SHP77 (cell line): Measurements from ENCODE around the gene CRYBB1.

Source experiments
- DNase-seq, 2 experiments: peaks; one replicate each; lab custom pipeline; 2025; lab: John Stamatoyannopoulos, UW

Gene CRYBB1

GRCh38 chr22:26606611-26607010 is 11.2 kb downstream of the CRYBB1 start:
- DNase-seq = no peak

DNA sequence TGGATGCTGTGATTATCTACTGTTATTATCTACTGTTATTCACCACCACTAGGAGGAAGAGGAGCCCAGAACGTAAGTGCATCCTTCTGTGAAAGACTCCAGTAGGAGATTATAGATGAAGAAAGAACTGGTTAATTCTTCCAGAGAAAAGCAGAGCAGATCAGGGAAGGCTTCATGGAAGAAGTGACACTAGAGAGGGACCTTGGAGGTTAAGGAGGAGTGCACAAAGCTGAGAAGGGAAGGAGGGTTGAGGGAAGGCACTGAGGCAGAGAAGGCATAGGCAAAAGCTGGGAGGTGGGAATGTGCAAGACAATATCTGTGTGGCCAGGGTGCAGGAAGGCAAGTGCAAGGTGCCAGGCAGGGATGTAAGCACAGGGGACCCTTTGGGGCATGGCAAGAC is 13.5 kb downstream of the CRYBB1 start:
- no peak for DNase-seq

GRCh38 chr22:26602127-26602526 is 15.7 kb downstream of the CRYBB1 start:
- DNase-seq = no peak

- DNase-seq = no peak
Observed at GRCh38 chr22:26601726-26602125, 16.1 kb downstream of the CRYBB1 start.

DNA sequence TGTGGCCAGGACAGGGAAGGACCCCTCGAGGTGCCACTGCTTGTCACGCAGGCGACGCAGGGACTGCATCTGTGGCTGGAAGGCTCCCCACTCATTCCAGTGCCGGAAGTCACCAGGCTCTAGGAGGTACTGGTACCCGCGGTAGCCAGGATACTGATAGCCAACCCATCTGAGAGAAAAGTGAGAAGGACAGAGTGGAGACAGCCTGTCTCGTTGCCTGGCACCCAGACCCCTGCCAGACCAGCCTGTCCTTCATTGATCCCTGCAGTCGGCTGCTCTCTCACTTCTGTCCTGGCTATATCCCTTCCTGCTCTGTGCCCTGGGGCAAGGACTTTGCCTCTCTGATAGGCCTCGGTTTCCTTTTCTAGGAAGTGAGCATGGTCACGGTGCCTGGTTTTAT is 18.3 kb downstream of the CRYBB1 start:
- no peak for DNase-seq

DNA sequence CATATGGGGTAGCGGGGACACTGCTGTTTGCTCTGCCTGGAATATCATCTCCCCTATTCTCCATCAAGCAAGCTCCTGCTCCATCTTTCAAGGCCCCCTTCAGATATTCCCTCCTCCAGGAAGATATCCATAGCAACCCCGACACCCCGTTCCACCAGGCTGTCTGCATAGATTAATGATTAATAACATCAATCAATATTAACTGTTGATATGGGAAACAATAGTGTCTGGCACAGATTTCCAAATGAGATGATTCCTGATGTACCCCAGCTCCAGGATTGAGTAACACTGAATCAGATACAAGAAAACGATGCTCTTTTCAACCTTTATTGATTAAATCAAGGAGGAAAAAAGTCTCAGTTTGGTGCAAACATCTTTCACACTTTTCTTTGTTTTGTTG is 20.3 kb downstream of the CRYBB1 start:
- DNase-seq = no peak

- no peak for DNase-seq
Observed at GRCh38 chr22:26597026-26597425, 20.8 kb downstream of the CRYBB1 start.

GRCh38 chr22:26593763-26594162 is 24.1 kb downstream of the CRYBB1 start:
- DNase-seq = no peak

DNA sequence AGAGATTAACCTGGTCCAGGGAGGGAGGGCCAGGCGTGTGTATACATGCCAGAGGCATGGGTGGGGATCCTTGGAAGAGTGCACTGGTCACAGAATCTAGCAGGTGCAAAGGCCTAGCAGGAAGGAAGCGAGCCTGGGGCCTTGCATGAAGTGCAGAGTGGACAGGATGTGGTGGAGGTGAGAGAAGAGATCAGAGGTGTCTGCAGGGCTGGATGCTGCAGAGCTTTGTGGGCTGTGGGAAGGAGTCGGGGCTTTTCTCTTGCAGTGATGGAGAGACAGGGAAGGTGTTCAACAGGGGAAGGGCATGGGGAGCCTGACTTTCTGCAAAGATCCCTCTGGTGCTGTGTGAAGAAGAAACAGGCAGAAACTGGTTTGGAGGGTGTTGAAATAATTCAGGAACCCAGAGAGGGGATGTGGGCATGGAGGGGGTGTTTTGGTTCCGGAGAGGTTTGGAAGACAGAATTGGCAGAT is 25.4 kb downstream of the CRYBB1 start:
- DNase-seq = peak in 1 of 2 experiments; percentile 13

GRCh38 chr22:26589845-26590736 is 27.7 kb downstream of the CRYBB1 start, which contains the start of gene TPST2:
Gene TPST2, minus strand, starts transcription at chr22:26590132. Its CDS starts 48,502 bp downstream, at chr22:26541630.
- peak; percentile 45 to 66 for DNase-seq

GRCh38 chr22:26589367-26589844 is 28.4 kb downstream of the CRYBB1 start:
- no peak for DNase-seq

DNA sequence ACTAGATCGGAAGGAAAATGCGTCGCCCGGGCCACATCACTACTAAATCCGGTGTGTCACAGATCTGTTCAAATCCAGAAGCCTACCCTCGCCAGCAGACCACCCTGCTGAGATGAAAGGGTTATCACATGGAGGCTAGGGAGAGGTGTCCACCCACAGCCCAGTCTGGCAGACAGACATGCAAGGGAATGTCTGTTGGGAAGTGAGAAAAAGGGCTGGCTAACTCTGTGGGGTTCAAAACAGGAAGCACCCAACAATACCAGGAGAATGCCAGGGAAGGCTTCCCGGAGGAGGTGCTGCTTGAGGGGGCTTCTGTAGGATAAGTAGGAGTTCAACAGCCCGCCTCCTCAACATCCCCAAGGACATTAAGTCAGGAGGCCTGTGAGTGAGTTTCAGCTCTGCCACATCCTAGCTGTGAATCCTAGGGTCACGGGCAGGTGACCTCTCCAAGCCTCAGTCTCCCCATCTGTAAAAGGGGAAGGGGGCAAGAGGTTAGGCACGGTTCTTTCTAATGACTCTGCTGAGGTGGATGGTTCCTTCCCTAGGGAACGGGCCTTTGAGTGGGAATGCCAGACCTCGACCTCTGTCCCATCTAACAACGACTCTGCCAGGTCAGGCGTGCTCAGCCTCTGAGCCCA is 29.0 kb downstream of the CRYBB1 start:
- DNase-seq = no peak

DNA sequence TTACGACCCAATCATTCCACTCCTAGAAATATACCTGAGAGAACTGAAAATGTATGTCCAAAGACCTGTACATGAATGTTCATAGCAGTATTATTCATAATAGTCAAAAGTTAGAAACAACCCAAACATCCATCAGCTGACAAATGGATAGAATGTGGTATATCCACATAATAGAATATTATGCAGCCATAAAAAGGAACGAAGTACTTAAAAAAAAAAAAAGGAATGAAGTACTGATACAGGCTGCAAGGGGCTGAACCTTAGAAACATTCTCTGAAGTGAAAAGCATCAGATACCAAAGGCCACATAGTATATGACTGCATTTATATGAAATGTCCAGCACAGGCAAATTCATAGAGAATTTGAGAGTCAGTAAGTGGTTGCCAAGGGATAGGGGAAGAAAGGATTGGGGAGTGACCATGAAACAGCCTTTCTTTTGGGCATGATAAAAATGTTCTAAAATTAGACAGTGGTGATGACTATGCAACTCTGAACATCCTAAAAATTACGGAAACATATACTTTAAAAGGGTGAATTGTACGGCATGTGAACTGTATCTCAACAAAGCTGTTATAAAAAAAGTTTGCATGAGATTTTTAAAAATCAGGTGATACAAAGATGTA is 29.7 kb downstream of the CRYBB1 start:
- no peak for DNase-seq

GRCh38 chr22:26586556-26587325 is 31.1 kb downstream of the CRYBB1 start:
- no peak for DNase-seq

DNA sequence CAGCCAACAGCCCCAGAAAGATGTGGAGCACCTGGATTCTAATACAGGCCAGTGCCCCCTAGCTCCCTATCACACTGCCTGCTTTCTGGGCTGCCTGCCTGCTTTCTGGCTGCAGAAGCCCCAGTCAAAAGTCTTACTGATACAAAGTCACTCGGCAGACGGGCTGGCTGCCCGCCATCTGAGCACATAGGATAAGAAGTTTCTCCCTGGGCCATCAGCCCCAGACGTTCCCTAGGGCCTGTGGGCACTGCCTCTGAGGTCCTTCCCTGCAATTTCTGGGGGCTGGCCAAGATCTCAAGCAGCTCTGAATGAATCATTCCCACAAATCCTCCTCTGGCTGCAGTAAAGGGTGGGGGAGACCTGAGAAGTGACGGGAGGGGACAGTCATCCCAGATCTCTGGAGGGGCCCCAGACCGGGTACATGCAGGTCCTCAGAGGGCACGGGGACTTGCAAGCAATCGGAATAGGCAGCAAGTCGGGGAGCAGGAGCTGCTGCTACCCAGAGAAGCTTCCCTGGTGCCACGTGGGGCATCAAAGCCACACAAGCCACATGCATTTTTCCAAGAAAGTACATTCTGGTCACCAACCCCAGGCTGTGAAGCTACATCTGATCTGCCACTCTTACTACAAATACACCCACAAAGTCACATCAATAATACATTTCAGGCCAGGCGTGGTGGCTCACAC is 32.6 kb downstream of the CRYBB1 start:
- DNase-seq = no peak

DNA sequence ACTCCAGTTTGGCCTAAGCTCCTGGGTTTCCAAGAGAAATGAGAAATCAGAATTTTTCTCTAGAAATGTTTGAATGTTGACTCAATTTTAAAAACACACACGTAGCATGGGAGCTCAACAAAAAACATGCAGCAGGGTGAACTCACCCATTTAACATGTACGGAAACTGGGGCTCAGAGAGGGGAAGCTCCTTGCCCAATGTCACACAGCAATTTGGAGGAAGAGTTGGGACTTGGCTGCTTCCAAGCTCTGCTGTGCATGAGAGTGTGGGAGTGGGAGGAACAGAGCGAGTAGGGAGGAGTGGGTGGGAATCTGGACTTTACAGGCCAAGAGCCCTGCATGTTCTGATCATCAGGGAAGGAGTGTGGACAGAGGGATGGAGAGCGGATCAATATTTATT is 33.8 kb downstream of the CRYBB1 start:
- no peak for DNase-seq

DNA sequence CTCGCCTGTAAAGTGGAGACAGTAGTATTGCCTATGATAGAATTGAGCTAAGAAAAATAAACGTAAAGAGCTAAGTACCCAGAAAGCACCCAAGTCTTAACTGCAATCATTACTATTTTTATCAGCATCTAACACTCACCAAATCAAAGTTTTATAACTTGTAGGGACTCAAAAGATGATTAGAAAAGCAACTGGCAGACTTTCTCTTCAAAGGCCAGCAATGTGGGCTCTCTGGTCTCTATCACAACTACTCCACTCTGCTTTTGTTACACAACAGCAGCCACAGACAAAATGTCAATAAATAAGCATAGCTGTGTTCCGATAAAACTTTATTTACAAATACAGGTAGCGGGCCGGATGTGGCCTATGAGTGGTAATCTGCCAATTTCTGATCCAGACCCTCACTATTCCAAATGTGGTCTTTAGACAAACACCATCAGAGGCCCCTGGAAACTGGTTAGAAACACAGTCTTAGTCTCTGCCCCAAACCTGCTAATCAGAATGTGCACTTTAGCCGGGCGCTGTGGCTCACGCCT is 36.1 kb downstream of the CRYBB1 start:
- no peak for DNase-seq

- DNase-seq = no peak
Observed at GRCh38 chr22:26581026-26581425, 36.8 kb downstream of the CRYBB1 start.

- no peak for DNase-seq
Observed at GRCh38 chr22:26580240-26580962, 37.4 kb downstream of the CRYBB1 start.

GRCh38 chr22:26579331-26579886 is 38.4 kb downstream of the CRYBB1 start:
- DNase-seq = no peak
